G401 (cell line): Measurements from ENCODE around the gene USP9Y. TPM values are rescaled to one million over a fixed set of nuclear protein-coding genes. Genes with fewer than 3 reads are reported as not detected.

Experiments used
- total RNA-seq: library from RNA; depleted of rRNA; stranded (reverse); fragments of >200 nt; shearing (Covaris generic); gene quantifications from 2 replicates; pipeline ENCODE4 v1.2.3, GENCODE V29; 2014; rRNA removed

Gene USP9Y
- total RNA-seq, 1 experiment from 2014 or later: 6.4 TPM

Other genes starting within 250 kb of the USP9Y start
- 30.6 and 54.2 TPM in 2 replicates for gene DDX3Y, start 203.6 kb downstream of the USP9Y start, total RNA-seq